Muscle of leg (tissue), 11 donors: ENCODE data around the gene CHKB. TPM values are rescaled to one million over a fixed set of nuclear protein-coding genes. Genes with fewer than 3 reads are reported as not detected.
A peak's percentile ranks its signal among the peaks of the same experiment; 100 is the strongest.
"Not testable (repeated sequence)": the region's sequence is repeated elsewhere in the genome, so short reads cannot be mapped to it uniquely, and the experiment has no call there.

Experiments used
- DNase-seq: peaks from one replicate; pipeline ENCODE4 v3.0.0; 2013
- H3K27ac ChIP-seq: one replicate; pipeline ENCODE4 v1.5.1; 2013; ENCODE audit warnings: mild to moderate bottlenecking, low read length, control low read depth
- H3K27me3 ChIP-seq: one replicate; pipeline ENCODE4 v1.6.1; 2013; ENCODE audit warnings: low read length; ENCODE audit not compliant: control insufficient read depth, insufficient read depth
- H3K36me3 ChIP-seq: one replicate; pipeline ENCODE4 v1.6.1; 2013; ENCODE audit warnings: low read length; ENCODE audit not compliant: control insufficient read depth, insufficient read depth
- H3K4me1 ChIP-seq: one replicate; pipeline ENCODE4 v1.6.1; 2013; ENCODE audit warnings: low read length; ENCODE audit not compliant: control insufficient read depth, insufficient read depth
- H3K4me3 ChIP-seq: one replicate; pipeline ENCODE4 v1.5.1; 2013; ENCODE audit warnings: low read length, control low read depth
- H3K9me3 ChIP-seq: replicated peaks from 2 replicates; pipeline ENCODE4 v1.6.1; 2013; ENCODE audit warnings: low read depth, low read length; ENCODE audit not compliant: control insufficient read depth
- WGBS: methylation state at CpG from one replicate; pipeline ENCODE4 v1.1.5; 2013; ENCODE audit warnings: missing lambda C conversion rate; ENCODE audit not compliant: insufficient coverage; 5-methylcytosine and 5-hydroxymethylcytosine counted together
- polyA plus RNA-seq, 8 donors: library from polyadenylated mRNA; unstranded; fragments of 120-200 nt; gene quantifications; one replicate each; pipeline versions ENCODE4 v1.2.1 to v1.2.3, GENCODE V29; 2013; ENCODE audit warnings: inconsistent platforms in 1 of 8, low replicate concordance in 1 of 8; ENCODE audit not compliant: insufficient read length in 8 of 8, insufficient read depth in 1 of 8
- total RNA-seq: library from RNA; stranded (reverse); fragments of 120-200 nt; gene quantifications from one replicate; pipeline ENCODE4 v1.2.4, GENCODE V29; 2013

Gene CHKB
- total and polyA plus RNA-seq, 9 donors, result 38.6 to 61.7 (median 47.5) TPM

DNA sequence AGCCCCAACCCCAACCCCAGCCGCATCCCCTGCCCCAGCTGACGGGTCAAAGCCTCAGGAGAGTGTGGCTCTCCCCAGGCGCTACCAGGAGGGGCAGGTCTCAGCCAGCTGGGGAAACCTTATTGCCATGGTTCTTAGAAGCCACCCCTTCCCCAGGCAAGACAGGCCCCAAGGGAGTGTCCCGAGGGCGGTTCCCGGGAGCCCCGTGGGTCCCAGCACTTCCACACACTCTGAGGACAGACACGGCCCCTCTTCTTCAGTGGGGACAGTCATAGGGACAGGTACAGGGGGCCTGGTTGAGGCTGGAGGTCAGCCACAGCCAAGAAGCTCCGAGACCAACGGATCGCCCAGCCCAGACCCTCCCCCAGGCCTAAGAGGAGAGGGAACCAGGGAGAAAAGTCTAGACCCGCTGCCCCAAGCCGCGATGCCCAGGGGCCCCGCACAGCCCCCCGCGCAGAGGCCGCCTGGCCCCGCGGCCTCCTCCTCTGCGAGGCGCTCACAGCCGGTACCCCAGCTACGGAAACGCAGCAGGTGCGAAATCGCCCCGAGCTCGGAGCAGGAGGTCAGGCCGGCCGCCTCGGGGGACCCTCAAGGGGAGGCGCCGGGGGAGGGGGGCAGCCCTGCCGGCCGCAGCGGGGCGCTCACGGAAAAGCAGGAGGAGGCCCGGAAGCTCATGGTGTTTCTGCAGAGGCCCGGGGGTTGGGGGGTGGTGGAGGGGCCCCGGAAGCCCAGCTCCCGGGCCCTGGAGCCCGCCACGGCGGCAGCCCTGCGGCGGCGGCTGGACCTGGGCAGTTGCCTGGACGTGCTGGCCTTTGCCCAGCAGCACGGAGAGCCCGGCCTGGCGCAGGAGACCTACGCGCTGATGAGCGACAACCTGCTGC lies 34.4 kb downstream of the CHKB start:
- peaks cover 13% of the 10 kb centered on the region for H3K4me1 ChIP-seq
- no peaks in the 10 kb centered on the region for H3K36me3 ChIP-seq
- H3K4me3 ChIP-seq, result peak overlapping the region; percentile 8
- peaks cover 70% of the 10 kb centered on the region for H3K27me3 ChIP-seq
- DNase-seq, result no peak
- WGBS, result 2% methylated on average over 50 of the region's 56 CpGs
- no peak overlapping the region for H3K27ac ChIP-seq
- H3K9me3 ChIP-seq, result no peaks in the 10 kb centered on the region

DNA sequence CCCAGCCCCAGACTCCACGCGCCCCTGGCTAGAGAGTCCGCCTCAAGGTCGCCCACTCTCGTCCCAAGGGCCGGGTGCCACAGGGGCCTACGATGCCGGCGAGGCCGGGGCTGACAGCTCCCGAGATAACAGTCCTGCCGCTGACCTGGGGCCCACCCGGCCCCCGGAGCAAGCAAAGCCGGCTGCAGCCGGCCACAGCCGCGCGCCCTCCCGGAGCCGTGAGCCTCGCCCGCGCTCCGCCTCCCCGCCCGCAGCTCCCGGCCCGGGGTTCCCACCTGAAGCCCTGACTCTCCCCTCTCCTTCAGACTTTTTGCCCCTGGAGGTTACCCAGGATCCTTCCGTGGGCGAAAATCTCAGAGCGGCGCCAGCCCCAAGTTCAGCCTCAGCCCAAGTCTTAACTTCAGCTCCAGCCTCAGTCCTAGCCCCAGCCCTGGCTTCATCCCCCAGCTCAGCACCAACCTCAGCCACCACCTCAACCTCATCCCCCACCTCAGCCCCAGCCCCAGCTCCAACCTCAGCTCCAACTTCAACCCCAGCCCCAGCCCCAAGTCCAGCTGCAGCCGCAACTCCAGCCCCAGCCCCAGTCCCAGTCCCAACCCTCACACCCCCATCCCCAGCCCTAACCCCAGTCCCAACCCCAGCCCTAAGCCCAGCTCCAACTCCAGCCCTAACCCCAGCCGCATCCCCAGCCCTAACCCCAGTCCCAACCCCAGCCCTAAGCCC lies 35.2 kb downstream of the CHKB start:
- no peak overlapping the region for H3K4me3 ChIP-seq
- H3K27ac ChIP-seq, result no peak overlapping the region
- H3K9me3 ChIP-seq, result no peaks in the 10 kb centered on the region
- no peaks in the 10 kb centered on the region for H3K36me3 ChIP-seq
- peaks cover 75% of the 10 kb centered on the region for H3K27me3 ChIP-seq
- DNase-seq, result no peak
- 10% methylated on average over 35 of the region's 35 CpGs for WGBS
- peaks cover 13% of the 10 kb centered on the region for H3K4me1 ChIP-seq

DNA sequence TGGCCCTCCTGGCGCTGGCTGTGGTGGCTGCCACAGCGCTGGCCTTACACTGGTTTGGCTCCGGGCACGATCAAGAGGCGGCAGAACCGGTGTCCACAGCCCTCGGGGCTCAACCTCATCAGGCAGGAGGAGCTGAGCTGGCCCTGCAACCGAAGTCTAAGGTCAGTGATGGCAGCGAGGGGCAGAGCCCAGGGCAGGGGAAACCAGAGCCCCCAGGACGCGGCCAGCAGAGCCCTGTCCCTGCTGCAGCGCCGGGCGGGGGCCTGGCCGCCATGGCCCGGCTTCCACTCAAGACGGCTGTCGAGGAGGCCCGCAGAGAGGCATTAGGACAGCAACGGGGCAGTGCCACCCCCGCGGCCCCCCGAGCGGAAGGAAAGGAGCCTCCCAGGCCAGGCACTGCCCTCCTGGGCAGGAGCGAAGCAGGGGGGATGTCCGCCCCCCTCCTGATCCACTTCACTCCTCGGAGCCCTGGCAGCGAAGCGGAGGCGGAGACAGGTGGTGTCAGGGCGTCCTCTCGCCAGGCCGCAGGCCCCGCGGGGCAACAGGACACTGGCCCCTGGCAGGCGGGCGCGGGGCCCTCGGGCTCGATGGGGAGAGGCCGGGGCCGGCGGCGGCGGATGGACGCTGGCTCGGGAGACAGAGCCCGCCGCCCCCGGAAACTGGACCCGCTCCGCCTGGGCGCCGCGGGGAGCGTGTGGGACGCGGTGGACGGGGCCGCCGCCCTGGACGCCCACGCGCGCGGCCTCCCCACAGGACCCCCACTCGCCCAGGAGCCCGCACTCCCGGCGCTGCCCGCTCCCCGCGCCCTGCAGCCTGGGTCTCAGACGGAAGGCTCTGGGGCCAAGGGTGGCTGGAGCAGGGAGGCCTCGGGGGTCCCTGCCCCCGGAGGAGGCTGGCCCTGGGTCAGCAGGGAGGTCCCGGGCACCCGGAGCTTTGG lies 36.1 kb downstream of the CHKB start:
- H3K4me3 ChIP-seq, result no peak overlapping the region
- H3K27me3 ChIP-seq, result peaks cover 78% of the 10 kb centered on the region
- WGBS, result 44% methylated on average over 71 of the region's 78 CpGs
- no peak overlapping the region for H3K27ac ChIP-seq
- H3K4me1 ChIP-seq, result peaks cover 13% of the 10 kb centered on the region
- no peaks in the 10 kb centered on the region for H3K36me3 ChIP-seq
- H3K9me3 ChIP-seq, result no peaks in the 10 kb centered on the region
- DNase-seq, result no peak

DNA sequence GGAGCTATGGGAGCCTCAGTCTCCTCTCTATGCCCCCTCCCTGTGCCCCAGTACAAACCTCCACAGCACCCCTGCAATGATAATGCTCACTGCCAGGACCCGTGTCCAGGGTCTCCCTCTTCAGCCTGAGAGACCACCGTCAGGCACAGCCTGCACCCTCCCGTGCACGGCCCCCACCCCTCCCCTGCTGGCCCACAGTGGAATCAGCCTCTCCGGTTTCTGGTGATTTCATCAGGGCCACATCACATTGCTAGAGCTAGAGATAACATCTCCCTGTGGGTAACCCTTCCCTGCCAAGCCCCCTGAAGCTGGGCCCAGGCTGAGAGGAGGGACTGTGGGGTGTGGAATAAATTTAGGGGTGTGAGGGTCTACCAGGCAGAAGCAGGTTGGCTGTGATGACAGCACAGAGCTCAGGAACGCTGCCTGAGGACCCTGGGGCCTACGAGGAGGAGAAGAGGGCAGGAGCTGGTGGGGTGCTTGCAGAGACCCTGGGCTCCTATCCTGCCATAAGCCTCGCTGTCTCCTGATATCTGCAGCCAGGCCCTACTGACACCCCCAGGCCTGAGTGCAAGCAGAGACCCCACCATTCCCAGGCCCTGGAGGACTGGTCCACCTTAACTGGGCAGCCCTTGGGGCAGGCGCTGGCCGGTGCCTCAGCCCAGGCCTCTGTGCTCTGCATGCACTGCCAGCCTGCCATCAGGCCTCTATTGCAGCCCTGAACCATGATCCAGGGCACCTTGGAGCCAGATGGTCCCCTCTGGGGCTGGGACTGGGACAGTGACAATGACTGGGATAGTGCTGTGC lies 36.9 kb downstream of the CHKB start, which contains the start of gene KLHDC7B:
Gene KLHDC7B (plus strand): TSS at position 378 of the 804 bp plus-strand sequence. CDS start 345 bp downstream, at position 723.
- no peak within 1 kb of the TSS for H3K4me3 ChIP-seq
- no peaks in the 10 kb centered on the region for H3K9me3 ChIP-seq
- 49% methylated on average over 8 of the region's 10 CpGs for WGBS
- DNase-seq, result no peak
- H3K4me1 ChIP-seq, result peaks cover 13% of the 10 kb centered on the region
- H3K27me3 ChIP-seq, result peaks cover 76% of the 10 kb centered on the region
- H3K36me3 ChIP-seq, result no peaks in the 10 kb centered on the region
- no peak within 1 kb of the TSS for H3K27ac ChIP-seq

DNA sequence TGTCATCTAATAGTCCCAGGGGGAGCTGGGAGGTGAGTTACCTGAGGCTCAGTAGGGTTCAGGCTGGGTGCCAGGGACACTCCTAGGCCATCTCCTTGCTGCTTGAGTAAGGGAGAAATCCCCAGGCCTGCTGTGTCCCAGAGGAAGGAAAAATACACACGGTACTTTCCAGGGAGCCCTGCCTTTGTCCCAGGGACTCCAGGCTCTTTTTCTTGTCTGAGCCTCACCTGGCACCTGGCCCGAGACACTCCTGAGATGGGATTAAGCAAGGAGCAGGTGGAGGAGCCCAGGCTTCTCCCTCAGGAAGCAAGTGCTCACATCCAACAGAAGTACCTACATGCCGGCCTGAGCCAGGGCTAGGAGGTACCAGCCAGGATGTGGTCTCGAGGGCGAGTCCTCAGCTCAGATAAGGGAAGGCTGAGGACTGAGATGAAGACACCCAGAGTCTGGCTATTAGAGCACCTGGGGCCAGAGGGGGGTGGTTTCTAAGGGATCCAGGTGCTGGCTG lies 37.8 kb downstream of the CHKB start:
- Histone ChIP-seq H3K27me3 (peaks cover 71% of the 10 kb centered on the region), H3K27ac (peak overlapping the region; percentile 51), H3K4me1 (peaks cover 13% of the 10 kb centered on the region), H3K9me3 (no peaks in the 10 kb centered on the region), H3K36me3 (no peaks in the 10 kb centered on the region), H3K4me3 (no peak overlapping the region)
- DNase-seq, result no peak
- WGBS, result 71% methylated on average over 2 of the region's 5 CpGs

DNA sequence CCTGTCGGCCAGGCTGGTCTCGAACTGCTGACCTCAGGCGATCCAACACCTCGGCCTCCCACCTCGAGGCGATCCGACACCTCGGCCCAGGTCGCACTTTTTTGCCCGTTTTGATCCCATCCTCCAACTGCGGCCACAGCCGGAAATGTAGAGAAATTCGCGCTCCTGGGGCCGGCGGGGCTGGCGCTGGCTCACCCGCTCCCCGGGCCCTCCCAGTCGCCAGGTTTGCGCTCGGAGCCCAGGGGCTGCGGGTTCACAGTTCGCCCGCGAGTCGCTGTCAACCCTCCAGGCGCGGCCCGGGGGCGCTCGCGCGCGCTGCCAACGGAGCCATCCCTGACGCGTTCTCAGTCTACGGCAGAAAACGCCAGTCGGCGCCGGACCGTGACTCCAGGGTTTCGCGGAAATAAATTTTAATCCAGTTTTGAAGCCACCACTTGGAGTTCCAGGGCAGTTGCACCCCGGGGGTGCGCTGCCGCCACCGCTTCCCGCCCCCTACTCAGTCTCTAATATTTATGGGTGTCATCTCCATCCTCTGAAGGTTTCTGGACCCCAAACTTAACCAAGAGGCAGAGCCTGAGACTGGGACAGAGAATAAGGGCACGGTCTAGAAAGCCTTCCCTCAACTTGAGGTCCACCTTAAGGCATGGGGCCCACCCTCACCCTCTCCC lies 38.4 kb downstream of the CHKB start:
- peak; percentile 50 for DNase-seq
- Histone ChIP-seq H3K27me3 (peaks cover 69% of the 10 kb centered on the region), H3K36me3 (no peaks in the 10 kb centered on the region), H3K27ac (peak overlapping the region; percentile 51), H3K4me3 (no peak overlapping the region), H3K4me1 (peaks cover 13% of the 10 kb centered on the region), H3K9me3 (no peaks in the 10 kb centered on the region)
- 2% methylated on average over 50 of the region's 52 CpGs for WGBS

DNA sequence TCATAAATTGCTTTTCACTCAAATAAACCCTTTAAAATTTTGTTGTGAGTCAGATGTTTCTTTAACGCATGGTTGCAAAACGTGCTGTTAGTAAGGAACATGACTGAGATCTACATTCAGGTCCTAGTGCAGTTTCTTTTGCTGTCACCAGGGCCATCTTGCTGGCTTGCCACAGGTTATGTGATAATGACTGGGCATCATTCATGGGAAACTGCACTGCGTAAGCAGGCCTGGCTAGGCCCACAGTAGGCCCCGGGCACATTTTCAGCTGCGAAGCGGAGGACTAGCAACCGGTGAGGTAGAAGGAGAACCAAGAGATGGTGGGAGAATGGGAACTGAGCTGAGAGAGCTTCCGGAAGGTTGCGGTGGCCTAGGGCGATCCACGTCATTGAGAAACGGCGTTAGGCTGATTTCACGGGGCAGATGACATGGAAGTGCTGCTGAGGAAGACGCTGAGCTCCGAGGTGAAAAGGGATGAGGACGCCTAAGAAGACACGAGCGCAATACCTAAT lies 40.2 kb downstream of the CHKB start:
- Histone ChIP-seq H3K27ac (peak overlapping the region; percentile 67), H3K27me3 (peaks cover 65% of the 10 kb centered on the region)
- 82% methylated on average over 13 of the region's 19 CpGs for WGBS

DNA sequence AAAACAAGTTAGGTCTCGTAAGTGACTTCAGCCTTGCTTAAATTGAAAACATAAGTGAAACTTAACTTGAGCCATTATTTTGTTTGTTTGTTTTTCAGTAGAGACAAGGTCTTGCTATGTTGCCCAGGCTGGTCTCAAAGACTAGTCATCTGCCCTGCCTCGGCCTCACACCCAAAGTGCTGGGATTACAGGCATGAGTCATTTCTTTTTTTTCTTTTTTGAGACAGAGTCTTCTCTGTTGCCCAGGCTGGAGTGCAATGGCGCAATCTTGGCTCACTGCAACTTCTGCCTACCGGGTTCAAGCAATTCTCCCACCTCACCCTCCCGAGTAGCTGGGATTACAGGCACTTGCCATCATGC lies 41.0 kb downstream of the CHKB start:
- H3K4me1 ChIP-seq, H3K9me3 ChIP-seq, H3K36me3 ChIP-seq, DNase-seq, H3K4me3 ChIP-seq: not testable (repeated sequence)
- Histone ChIP-seq H3K27ac (peak overlapping the region; percentile 51), H3K27me3 (peaks cover 63% of the 10 kb centered on the region)
- no CpG with 5 or more reads among the region's 5 CpGs for WGBS

More for the DNA sequence above, 40.2 kb downstream of the CHKB start:
- H3K9me3 ChIP-seq, result no peaks in the 10 kb centered on the region
- H3K4me3 ChIP-seq, result no peak overlapping the region
- DNase-seq, result no peak
- H3K36me3 ChIP-seq, result no peaks in the 10 kb centered on the region
- peaks cover 9% of the 10 kb centered on the region for H3K4me1 ChIP-seq
